Activated CD8-positive, alpha-beta memory T cell treated with anti-CD3 and anti-CD28 coated beads, Interleukin-2, amount 50 U/mL, for 4 hours (primary cell): Measurements from ENCODE around the gene CEP135.
A peak's percentile ranks its signal among the peaks of the same experiment; 100 is the strongest.
"Not testable (repeated sequence)": the region's sequence is repeated elsewhere in the genome, so short reads cannot be mapped to it uniquely, and the experiment has no call there.

ENCODE experiments used
- DNase-seq: peaks from one replicate; pipeline ENCODE4 v3.0.0-alpha.2; 2020

The CEP135 gene

GRCh38 chr4:55948726-55949481, at the start of gene CEP135:
Gene CEP135, plus strand, starts transcription at chr4:55948945. Its CDS starts 3,186 bp downstream, at chr4:55952131.
- DNase-seq, result peak; percentile 91

- DNase-seq, result no peak
Observed at GRCh38 chr4:55902677-55903076, 46.1 kb upstream of the CEP135 start.

GRCh38 chr4:55903577-55903976, 45.2 kb upstream of the CEP135 start:
- no peak for DNase-seq

- DNase-seq, result no peak
Observed at GRCh38 chr4:55904576-55904975, 44.2 kb upstream of the CEP135 start.

- no peak for DNase-seq
Observed at GRCh38 chr4:55906323-55906722, 42.4 kb upstream of the CEP135 start.

GRCh38 chr4:55906989-55907388, 41.8 kb upstream of the CEP135 start:
- no peak for DNase-seq

GRCh38 chr4:55907469-55907868, 41.3 kb upstream of the CEP135 start:
- no peak for DNase-seq

GRCh38 chr4:55910140-55910539, 38.6 kb upstream of the CEP135 start:
- no peak for DNase-seq

- no peak for DNase-seq
Observed at GRCh38 chr4:55912249-55912648, 36.5 kb upstream of the CEP135 start.

GRCh38 chr4:55920571-55920970, 28.2 kb upstream of the CEP135 start:
- DNase-seq, result no peak

- DNase-seq, result no peak
Observed at GRCh38 chr4:55921093-55921492, 27.7 kb upstream of the CEP135 start.

- no peak for DNase-seq
Observed at GRCh38 chr4:55925241-55925640, 23.5 kb upstream of the CEP135 start.

GRCh38 chr4:55926610-55927009, 22.1 kb upstream of the CEP135 start:
- DNase-seq, result no peak

GRCh38 chr4:55927803-55928437, 20.8 kb upstream of the CEP135 start:
- DNase-seq, result no peak

GRCh38 chr4:55928846-55929245, 19.9 kb upstream of the CEP135 start:
- no peak for DNase-seq

GRCh38 chr4:55931043-55931442, 17.7 kb upstream of the CEP135 start:
- no peak for DNase-seq

GRCh38 chr4:55931833-55932232, 16.9 kb upstream of the CEP135 start:
- no peak for DNase-seq

- no peak for DNase-seq
Observed at GRCh38 chr4:55932511-55932910, 16.2 kb upstream of the CEP135 start.

- DNase-seq, result no peak
Observed at GRCh38 chr4:55933611-55934010, 15.1 kb upstream of the CEP135 start.

- not testable (repeated sequence) for DNase-seq
Observed at GRCh38 chr4:55935907-55936306, 12.8 kb upstream of the CEP135 start.

- no peak for DNase-seq
Observed at GRCh38 chr4:55938481-55938880, 10.3 kb upstream of the CEP135 start.

GRCh38 chr4:55939421-55939820, 9.3 kb upstream of the CEP135 start:
- DNase-seq, result no peak

- DNase-seq, result no peak
Observed at GRCh38 chr4:55941881-55942396, 6.8 kb upstream of the CEP135 start.

GRCh38 chr4:55947254-55947882, 1.4 kb upstream of the CEP135 start:
- DNase-seq, result no peak
